Measurements from ENCODE around the gene BMI1.
"Not testable (repeated sequence)": the region's sequence is repeated elsewhere in the genome, so short reads cannot be mapped to it uniquely, and the experiment has no call there.

The BMI1 gene

GRCh38 chr10:22301193-22301592, 19.7 kb upstream of the BMI1 start:
- TF ChIP-seq, protein P1, sequence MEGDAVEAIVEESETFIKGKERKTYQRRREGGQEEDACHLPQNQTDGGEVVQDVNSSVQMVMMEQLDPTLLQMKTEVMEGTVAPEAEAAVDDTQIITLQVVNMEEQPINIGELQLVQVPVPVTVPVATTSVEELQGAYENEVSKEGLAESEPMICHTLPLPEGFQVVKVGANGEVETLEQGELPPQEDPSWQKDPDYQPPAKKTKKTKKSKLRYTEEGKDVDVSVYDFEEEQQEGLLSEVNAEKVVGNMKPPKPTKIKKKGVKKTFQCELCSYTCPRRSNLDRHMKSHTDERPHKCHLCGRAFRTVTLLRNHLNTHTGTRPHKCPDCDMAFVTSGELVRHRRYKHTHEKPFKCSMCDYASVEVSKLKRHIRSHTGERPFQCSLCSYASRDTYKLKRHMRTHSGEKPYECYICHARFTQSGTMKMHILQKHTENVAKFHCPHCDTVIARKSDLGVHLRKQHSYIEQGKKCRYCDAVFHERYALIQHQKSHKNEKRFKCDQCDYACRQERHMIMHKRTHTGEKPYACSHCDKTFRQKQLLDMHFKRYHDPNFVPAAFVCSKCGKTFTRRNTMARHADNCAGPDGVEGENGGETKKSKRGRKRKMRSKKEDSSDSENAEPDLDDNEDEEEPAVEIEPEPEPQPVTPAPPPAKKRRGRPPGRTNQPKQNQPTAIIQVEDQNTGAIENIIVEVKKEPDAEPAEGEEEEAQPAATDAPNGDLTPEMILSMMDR (IDR thresholded peaks at IDR 0.05; ENCODE audit: insufficient read depth, low read depth, low read length, missing control alignments) = peak; percentile 0
- no peak for DNase-seq (ENCODE audit: low read depth)
- no peak overlapping the region for H3K4me3 ChIP-seq (ENCODE audit: low read depth, low read length)

DNA sequence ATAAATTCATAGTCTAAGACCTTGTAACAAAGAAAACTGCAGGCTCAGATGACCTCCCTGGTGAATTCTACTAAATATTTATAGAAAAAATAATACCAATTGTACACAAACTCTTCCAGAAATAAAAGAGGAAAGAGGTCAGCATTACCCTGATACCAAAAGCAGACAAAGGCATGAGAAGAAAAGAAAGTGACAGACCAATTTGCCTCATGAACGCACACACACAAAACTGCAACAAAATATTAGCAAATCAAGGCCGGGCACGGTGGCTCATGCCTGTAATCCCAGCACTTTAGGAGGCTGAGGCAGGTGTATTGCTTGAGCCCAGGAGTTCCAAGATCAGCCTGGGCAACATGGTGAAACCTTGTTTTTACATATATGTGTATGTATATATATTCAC, 17.4 kb upstream of the BMI1 start:
- TF ChIP-seq, protein P1 (IDR thresholded peaks at IDR 0.05; ENCODE audit: insufficient read depth, low read depth, low read length, missing control alignments) = no peak

GRCh38 chr10:22305721-22306120, 15.2 kb upstream of the BMI1 start:
- H3K4me3 ChIP-seq (ENCODE audit: low read depth, low read length) = no peak overlapping the region

More for the DNA sequence above, 17.4 kb upstream of the BMI1 start:
- no peak for DNase-seq (ENCODE audit: low read depth)
- no peak overlapping the region for H3K4me3 ChIP-seq (ENCODE audit: low read depth, low read length)

GRCh38 chr10:22308390-22308789, 12.5 kb upstream of the BMI1 start:
- DNase-seq (ENCODE audit: low read depth) = peak; percentile 83
- H3K4me3 ChIP-seq (ENCODE audit: low read depth, low read length) = no peak overlapping the region
- TF ChIP-seq, protein P1 (IDR thresholded peaks at IDR 0.05; ENCODE audit: insufficient read depth, low read depth, low read length, missing control alignments) = no peak

More at GRCh38 chr10:22305721-22306120, 15.2 kb upstream of the BMI1 start:
- DNase-seq (ENCODE audit: low read depth) = no peak
- TF ChIP-seq, protein P1 (IDR thresholded peaks at IDR 0.05; ENCODE audit: insufficient read depth, low read depth, low read length, missing control alignments) = no peak

DNA sequence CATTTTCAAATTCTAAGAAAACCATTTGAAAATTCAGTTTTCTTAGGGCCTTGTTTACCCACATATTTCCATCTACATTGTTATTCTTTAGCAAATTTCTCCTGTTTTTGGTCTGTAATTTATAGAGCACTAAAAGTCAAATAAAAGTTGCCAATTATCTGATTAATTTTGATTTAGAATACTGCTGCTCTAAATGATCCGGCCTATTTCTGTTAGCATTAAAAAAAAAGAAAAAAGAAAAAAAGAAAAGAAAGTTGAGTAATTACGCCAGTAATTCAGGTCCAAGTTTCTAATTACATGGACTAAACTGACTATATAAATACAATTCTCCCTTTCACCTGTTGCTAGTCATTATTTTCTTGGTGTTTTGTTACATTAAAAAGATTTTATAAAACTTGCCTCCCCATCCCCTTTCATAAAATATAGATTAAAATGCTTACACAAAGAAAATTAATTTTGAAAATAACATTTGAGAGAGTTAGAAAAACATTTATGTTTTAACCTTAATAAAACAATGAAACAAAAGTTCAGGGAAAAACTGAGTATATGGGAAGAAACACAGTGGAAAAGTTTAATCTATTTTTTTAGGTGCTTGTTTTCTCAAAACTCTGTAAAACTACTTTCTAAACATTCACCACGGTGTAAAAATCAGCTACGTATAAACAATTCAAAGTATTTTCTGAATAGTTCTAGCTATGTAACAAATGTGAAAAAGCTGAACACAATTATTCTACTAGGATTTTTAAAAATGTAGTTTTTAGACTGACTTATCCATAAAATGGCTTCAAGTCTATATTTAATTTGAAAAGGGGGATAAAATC, 11.5 kb upstream of the BMI1 start:
- no peak overlapping the region for H3K4me3 ChIP-seq (ENCODE audit: low read depth, low read length)
- TF ChIP-seq, protein P1 (IDR thresholded peaks at IDR 0.05; ENCODE audit: insufficient read depth, low read depth, low read length, missing control alignments) = no peak
- no peak for DNase-seq (ENCODE audit: low read depth)

GRCh38 chr10:22310012-22310411, 10.9 kb upstream of the BMI1 start:
- not testable (repeated sequence) for DNase-seq (ENCODE audit: low read depth); H3K4me3 ChIP-seq (ENCODE audit: low read depth, low read length)

- no peak for DNase-seq (ENCODE audit: low read depth)
- no peak overlapping the region for H3K4me3 ChIP-seq (ENCODE audit: low read depth, low read length)
- TF ChIP-seq, protein P1 (IDR thresholded peaks at IDR 0.05; ENCODE audit: insufficient read depth, low read depth, low read length, missing control alignments) = no peak
Measured at GRCh38 chr10:22310928-22311327, 10.0 kb upstream of the BMI1 start.
